Liver (tissue), 9 donors: ENCODE data around the gene FTO. TPM values are rescaled to one million over a fixed set of nuclear protein-coding genes. Genes with fewer than 3 reads are reported as not detected.

ENCODE experiments used
- DNase-seq: peaks from one replicate; pipeline ENCODE4 v3.0.0-alpha.2; 2017; ENCODE audit warnings: low spot score
- H3K27ac ChIP-seq, 2 donors: one replicate each; pipeline ENCODE4 v1.7.0; 2013; ENCODE audit warnings: inconsistent platforms in 2 of 2, low read length in 2 of 2, control low read depth in 1 of 2, low read depth in 1 of 2, mild to moderate bottlenecking in 1 of 2
- H3K27me3 ChIP-seq, 4 donors: one replicate each; pipeline versions ENCODE4 v1.6.1 to v1.7.0; 2013; ENCODE audit warnings: low read length in 3 of 4, inconsistent platforms in 1 of 4, mild to moderate bottlenecking in 1 of 4, moderate library complexity in 1 of 4; ENCODE audit not compliant: control insufficient read depth in 4 of 4, insufficient read depth in 4 of 4
- H3K36me3 ChIP-seq, 4 donors: one replicate each; pipeline versions ENCODE4 v1.6.1 to v1.7.0; 2013; ENCODE audit warnings: low read length in 3 of 4, mild to moderate bottlenecking in 3 of 4, low read depth in 1 of 4, moderate library complexity in 1 of 4; ENCODE audit not compliant: control insufficient read depth in 4 of 4, insufficient read depth in 3 of 4
- H3K4me1 ChIP-seq, 4 donors: one replicate each; pipeline versions ENCODE4 v1.6.1 to v1.7.0; 2013; ENCODE audit warnings: low read length in 3 of 4, mild to moderate bottlenecking in 3 of 4, moderate library complexity in 1 of 4; ENCODE audit not compliant: control insufficient read depth in 4 of 4, insufficient read depth in 4 of 4
- H3K4me3 ChIP-seq, 3 donors: one replicate each; pipeline versions ENCODE4 v1.6.1 to v1.7.0; 2013; ENCODE audit warnings: low read length in 3 of 3, control low read depth in 1 of 3, low read depth in 1 of 3, mild to moderate bottlenecking in 1 of 3
- H3K9ac ChIP-seq, 2 donors: one replicate each; pipeline ENCODE4 v1.7.0; 2013; ENCODE audit warnings: low read length in 2 of 2, mild to moderate bottlenecking in 2 of 2, moderate library complexity in 2 of 2, control low read depth in 1 of 2, low read depth in 1 of 2
- H3K9me3 ChIP-seq, 4 donors: one replicate each; pipeline versions ENCODE4 v1.6.1 to v1.7.0; 2013; ENCODE audit warnings: low read length in 3 of 4; ENCODE audit not compliant: control insufficient read depth in 4 of 4
- EGR1 ChIP-seq, 2 donors: IDR thresholded peaks; 2 replicates each; pipeline ENCODE4 v1.6.1; 2016 to 2018; ENCODE audit warnings: antibody characterized with exemption in 2 of 2, low read depth in 2 of 2
- FOXA1 ChIP-seq: IDR thresholded peaks from 2 replicates; pipeline ENCODE4 v1.6.1; 2016; ENCODE audit warnings: antibody characterized with exemption
- FOXA2 ChIP-seq: IDR thresholded peaks from 2 replicates; pipeline ENCODE4 v1.6.1; 2016; ENCODE audit warnings: antibody characterized with exemption
- GABPA ChIP-seq, 2 donors: IDR thresholded peaks in 1 of 2; conservative IDR thresholded peaks in 1 of 2; 2 replicates each; pipeline ENCODE4 v1.6.1; 2016; ENCODE audit warnings: antibody characterized with exemption in 2 of 2, mild to moderate bottlenecking in 1 of 2, moderate library complexity in 1 of 2
- HNF4A ChIP-seq, 2 donors: conservative IDR thresholded peaks; 2 replicates each; pipeline ENCODE4 v1.6.1; 2016; ENCODE audit warnings: antibody characterized with exemption in 2 of 2, mild to moderate bottlenecking in 2 of 2
- HNF4G ChIP-seq: IDR thresholded peaks from 2 replicates; pipeline ENCODE4 v1.6.1; 2016; ENCODE audit warnings: antibody characterized with exemption
- JUND ChIP-seq, 2 donors: IDR thresholded peaks; 2 replicates each; pipeline ENCODE4 v1.6.1; 2016; ENCODE audit warnings: antibody characterized with exemption in 2 of 2
- NR2F2 ChIP-seq: IDR thresholded peaks from 2 replicates; pipeline ENCODE4 v1.6.1; 2016; ENCODE audit warnings: antibody characterized with exemption
- RAD21 ChIP-seq, 2 donors: IDR thresholded peaks; 2 replicates each; pipeline ENCODE4 v1.6.1; 2016; ENCODE audit warnings: antibody characterized with exemption in 2 of 2, mild to moderate bottlenecking in 2 of 2
- RXRA ChIP-seq, 2 donors: IDR thresholded peaks; 2 replicates each; pipeline ENCODE4 v1.6.1; 2017 to 2018; ENCODE audit warnings: antibody characterized with exemption in 2 of 2, mild to moderate bottlenecking in 1 of 2
- SP1 ChIP-seq: IDR thresholded peaks from 2 replicates; pipeline ENCODE4 v1.6.1; 2018; ENCODE audit warnings: antibody characterized with exemption, mild to moderate bottlenecking
- TAF1 ChIP-seq: conservative IDR thresholded peaks from 2 replicates; pipeline ENCODE4 v1.6.1; 2016; ENCODE audit warnings: antibody characterized with exemption, mild to moderate bottlenecking
- YY1 ChIP-seq: IDR thresholded peaks from 2 replicates; pipeline ENCODE4 v1.6.1; 2016; ENCODE audit warnings: antibody characterized with exemption, mild to moderate bottlenecking
- WGBS: extraction: QIAGEN DNeasy Blood & Tissue Kit; methylation state at CpG from one replicate; pipeline ENCODE4 v1.1.7; 2013; 5-methylcytosine and 5-hydroxymethylcytosine counted together
- polyA plus RNA-seq, 2 donors: library from polyadenylated mRNA; stranded (reverse) in 1 of 2; unstranded in 1 of 2; fragments of 200-250 nt in 1 of 2; fragments of >200 nt in 1 of 2; fragmentation: Nextera tagmentation in 1 of 2; extraction: Ambion mirVana in 1 of 2; gene quantifications; one replicate each; pipeline versions ENCODE4 v1.2.1 to v1.2.3, GENCODE V29; 2013 to 2015
- total RNA-seq, 2 donors: library from RNA; depleted of rRNA; stranded (reverse); fragments of >200 nt; gene quantifications; one replicate each; pipeline ENCODE4 v1.2.3, GENCODE V29; 2014
- TF ChIP-seq, protein P1 (sequence below): IDR thresholded peaks from 2 replicates; pipeline ENCODE4 v1.6.1; 2016; ENCODE audit warnings: antibody characterized with exemption
- TF ChIP-seq, protein P2 (sequence below): IDR thresholded peaks from 2 replicates; pipeline ENCODE4 v1.6.1; 2016; ENCODE audit warnings: antibody characterized with exemption
- TF ChIP-seq, protein P3 (sequence below): IDR thresholded peaks from 2 replicates; pipeline ENCODE4 v1.6.1; 2016; ENCODE audit warnings: antibody characterized with exemption
- TF ChIP-seq, protein P4 (sequence below): fragments of 150-350 bp; IDR thresholded peaks from 2 replicates; pipeline ENCODE4 v1.5.1; 2017; ENCODE audit warnings: improper control_type of control experiment, low read depth, low read length; ENCODE audit not compliant: missing input control
- TF ChIP-seq, protein P5 (sequence below): IDR thresholded peaks from 2 replicates; pipeline ENCODE4 v1.6.1; 2016; ENCODE audit warnings: antibody characterized with exemption, mild to moderate bottlenecking
- donor health status: healthy.
- donor health status: healthy.
- donor health status: healthy.
- donor health status: healthy.
- donor health status: healthy.

Gene FTO
- total and polyA plus RNA-seq, 4 donors: 12.0 to 54.2 (median 24.6) TPM

DNA sequence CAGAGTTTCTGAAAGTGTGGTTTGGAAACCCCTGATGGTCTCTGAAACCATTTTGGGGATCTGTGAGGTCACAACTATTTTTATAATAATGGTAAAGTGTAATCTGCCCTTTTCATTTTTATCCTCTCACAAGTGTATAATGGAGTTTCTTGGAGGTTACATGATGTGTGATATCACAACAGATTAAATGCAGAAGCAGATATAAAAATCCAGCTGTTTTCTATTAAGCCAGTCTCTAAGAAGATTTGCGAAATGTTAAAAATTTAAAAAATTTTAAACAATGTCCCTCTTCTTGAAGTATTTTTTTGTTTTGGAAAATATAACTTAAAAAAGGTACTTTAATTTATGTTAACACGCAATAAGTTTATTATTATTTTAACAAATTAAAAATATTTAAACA, 49.0 kb upstream of the FTO start:
- 98% methylated on average over 2 of the region's 2 CpGs for WGBS

DNA sequence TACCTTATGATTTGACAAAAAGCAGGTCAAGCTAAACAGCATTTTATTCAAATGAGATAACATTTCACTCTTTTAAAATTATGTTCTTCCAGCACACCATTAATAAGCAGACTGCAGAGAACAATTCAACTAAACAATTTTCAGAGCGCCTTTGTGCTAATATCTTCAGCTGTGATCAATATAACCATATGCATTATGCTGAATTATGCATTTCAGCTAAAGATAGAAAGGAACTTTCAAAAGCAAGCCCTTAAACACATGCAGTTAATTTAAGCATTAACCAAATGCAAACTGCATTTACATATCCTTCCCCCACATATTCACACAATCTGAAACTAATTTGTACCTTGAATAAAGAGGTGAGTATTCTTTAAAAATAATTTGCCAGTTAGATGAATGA, 41.9 kb upstream of the FTO start:
- Histone ChIP-seq H3K36me3 (no peaks in the 10 kb centered on the region), H3K9ac (no peak overlapping the region), H3K27ac (no peak overlapping the region), H3K4me3 (no peak overlapping the region), H3K27me3 (no peaks in the 10 kb centered on the region), H3K9me3 (no peaks in the 10 kb centered on the region), H3K4me1 (no peaks in the 10 kb centered on the region)
- 96% methylated on average over 1 of the region's 1 CpG for WGBS
- no peak for DNase-seq
- TF ChIP-seq RXRA (IDR thresholded peaks at IDR 0.05): no peak
- no peak for TF ChIP-seq RAD21 (IDR thresholded peaks at IDR 0.05)
- TF ChIP-seq HNF4A (conservative IDR thresholded peaks at IDR 0.05): no peak
- TF ChIP-seq, protein P1, sequence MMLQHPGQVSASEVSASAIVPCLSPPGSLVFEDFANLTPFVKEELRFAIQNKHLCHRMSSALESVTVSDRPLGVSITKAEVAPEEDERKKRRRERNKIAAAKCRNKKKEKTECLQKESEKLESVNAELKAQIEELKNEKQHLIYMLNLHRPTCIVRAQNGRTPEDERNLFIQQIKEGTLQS: no peak
- TF ChIP-seq EGR1 (IDR thresholded peaks at IDR 0.05; ENCODE audit: low read depth in 2 of 2): no peak
- TF ChIP-seq TAF1: no peak
- TF ChIP-seq SP1: no peak
- TF ChIP-seq, protein P2, sequence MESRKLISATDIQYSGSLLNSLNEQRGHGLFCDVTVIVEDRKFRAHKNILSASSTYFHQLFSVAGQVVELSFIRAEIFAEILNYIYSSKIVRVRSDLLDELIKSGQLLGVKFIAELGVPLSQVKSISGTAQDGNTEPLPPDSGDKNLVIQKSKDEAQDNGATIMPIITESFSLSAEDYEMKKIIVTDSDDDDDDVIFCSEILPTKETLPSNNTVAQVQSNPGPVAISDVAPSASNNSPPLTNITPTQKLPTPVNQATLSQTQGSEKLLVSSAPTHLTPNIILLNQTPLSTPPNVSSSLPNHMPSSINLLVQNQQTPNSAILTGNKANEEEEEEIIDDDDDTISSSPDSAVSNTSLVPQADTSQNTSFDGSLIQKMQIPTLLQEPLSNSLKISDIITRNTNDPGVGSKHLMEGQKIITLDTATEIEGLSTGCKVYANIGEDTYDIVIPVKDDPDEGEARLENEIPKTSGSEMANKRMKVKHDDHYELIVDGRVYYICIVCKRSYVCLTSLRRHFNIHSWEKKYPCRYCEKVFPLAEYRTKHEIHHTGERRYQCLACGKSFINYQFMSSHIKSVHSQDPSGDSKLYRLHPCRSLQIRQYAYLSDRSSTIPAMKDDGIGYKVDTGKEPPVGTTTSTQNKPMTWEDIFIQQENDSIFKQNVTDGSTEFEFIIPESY: no peak
- no peak for TF ChIP-seq JUND (IDR thresholded peaks at IDR 0.05)
- no peak for TF ChIP-seq YY1
- TF ChIP-seq, protein P3, sequence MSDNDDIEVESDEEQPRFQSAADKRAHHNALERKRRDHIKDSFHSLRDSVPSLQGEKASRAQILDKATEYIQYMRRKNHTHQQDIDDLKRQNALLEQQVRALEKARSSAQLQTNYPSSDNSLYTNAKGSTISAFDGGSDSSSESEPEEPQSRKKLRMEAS: no peak
- TF ChIP-seq HNF4G: no peak
- no peak for TF ChIP-seq FOXA1
- TF ChIP-seq, protein P4, sequence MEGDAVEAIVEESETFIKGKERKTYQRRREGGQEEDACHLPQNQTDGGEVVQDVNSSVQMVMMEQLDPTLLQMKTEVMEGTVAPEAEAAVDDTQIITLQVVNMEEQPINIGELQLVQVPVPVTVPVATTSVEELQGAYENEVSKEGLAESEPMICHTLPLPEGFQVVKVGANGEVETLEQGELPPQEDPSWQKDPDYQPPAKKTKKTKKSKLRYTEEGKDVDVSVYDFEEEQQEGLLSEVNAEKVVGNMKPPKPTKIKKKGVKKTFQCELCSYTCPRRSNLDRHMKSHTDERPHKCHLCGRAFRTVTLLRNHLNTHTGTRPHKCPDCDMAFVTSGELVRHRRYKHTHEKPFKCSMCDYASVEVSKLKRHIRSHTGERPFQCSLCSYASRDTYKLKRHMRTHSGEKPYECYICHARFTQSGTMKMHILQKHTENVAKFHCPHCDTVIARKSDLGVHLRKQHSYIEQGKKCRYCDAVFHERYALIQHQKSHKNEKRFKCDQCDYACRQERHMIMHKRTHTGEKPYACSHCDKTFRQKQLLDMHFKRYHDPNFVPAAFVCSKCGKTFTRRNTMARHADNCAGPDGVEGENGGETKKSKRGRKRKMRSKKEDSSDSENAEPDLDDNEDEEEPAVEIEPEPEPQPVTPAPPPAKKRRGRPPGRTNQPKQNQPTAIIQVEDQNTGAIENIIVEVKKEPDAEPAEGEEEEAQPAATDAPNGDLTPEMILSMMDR: no peak
- TF ChIP-seq GABPA (IDR thresholded peaks at IDR 0.05 in 1 of 2, conservative IDR thresholded peaks at IDR 0.05 in 1 of 2): no peak
- TF ChIP-seq FOXA2: no peak
- no peak for TF ChIP-seq NR2F2

More for the DNA sequence above, 49.0 kb upstream of the FTO start:
- Histone ChIP-seq H3K36me3 (no peaks in the 10 kb centered on the region), H3K4me1 (no peaks in the 10 kb centered on the region), H3K4me3 (no peak overlapping the region), H3K27me3 (no peaks in the 10 kb centered on the region), H3K27ac (no peak overlapping the region), H3K9me3 (no peaks in the 10 kb centered on the region), H3K9ac (no peak overlapping the region)
- DNase-seq: no peak
- TF ChIP-seq, protein P1: no peak
- no peak for TF ChIP-seq TAF1
- TF ChIP-seq, protein P5, sequence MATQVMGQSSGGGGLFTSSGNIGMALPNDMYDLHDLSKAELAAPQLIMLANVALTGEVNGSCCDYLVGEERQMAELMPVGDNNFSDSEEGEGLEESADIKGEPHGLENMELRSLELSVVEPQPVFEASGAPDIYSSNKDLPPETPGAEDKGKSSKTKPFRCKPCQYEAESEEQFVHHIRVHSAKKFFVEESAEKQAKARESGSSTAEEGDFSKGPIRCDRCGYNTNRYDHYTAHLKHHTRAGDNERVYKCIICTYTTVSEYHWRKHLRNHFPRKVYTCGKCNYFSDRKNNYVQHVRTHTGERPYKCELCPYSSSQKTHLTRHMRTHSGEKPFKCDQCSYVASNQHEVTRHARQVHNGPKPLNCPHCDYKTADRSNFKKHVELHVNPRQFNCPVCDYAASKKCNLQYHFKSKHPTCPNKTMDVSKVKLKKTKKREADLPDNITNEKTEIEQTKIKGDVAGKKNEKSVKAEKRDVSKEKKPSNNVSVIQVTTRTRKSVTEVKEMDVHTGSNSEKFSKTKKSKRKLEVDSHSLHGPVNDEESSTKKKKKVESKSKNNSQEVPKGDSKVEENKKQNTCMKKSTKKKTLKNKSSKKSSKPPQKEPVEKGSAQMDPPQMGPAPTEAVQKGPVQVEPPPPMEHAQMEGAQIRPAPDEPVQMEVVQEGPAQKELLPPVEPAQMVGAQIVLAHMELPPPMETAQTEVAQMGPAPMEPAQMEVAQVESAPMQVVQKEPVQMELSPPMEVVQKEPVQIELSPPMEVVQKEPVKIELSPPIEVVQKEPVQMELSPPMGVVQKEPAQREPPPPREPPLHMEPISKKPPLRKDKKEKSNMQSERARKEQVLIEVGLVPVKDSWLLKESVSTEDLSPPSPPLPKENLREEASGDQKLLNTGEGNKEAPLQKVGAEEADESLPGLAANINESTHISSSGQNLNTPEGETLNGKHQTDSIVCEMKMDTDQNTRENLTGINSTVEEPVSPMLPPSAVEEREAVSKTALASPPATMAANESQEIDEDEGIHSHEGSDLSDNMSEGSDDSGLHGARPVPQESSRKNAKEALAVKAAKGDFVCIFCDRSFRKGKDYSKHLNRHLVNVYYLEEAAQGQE: no peak
- TF ChIP-seq RAD21 (IDR thresholded peaks at IDR 0.05): no peak
- TF ChIP-seq, protein P2: no peak
